Stimulated activated CD4-positive, alpha-beta T cell treated with anti-CD3 and anti-CD28 coated beads, TNF-alpha, amount 100 ng/mL, for 48 hours (primary cell): Measurements from ENCODE around the gene SP3.

Source experiments
- DNase-seq, 3 donors: peaks; one replicate each; pipeline ENCODE4 v3.0.0-alpha.2; 2020; ENCODE audit warnings: low read depth in 3 of 3

The SP3 gene

GRCh38 chr2:173996766-173997165 lies 31.6 kb upstream of the SP3 start:
- no peak for DNase-seq

- DNase-seq = no peak
These were observed 28.3 kb upstream of the SP3 start for GRCh38 chr2:173993459-173993858.

GRCh38 chr2:173991856-173992588 lies 26.8 kb upstream of the SP3 start:
- DNase-seq = no peak

- DNase-seq = no peak
These were observed 26.0 kb upstream of the SP3 start for GRCh38 chr2:173990970-173991819.

- DNase-seq = no peak
These were observed 25.1 kb upstream of the SP3 start for GRCh38 chr2:173990245-173990644.

GRCh38 chr2:173989884-173990215 lies 24.7 kb upstream of the SP3 start:
- no peak for DNase-seq

- DNase-seq = no peak
These were observed 24.1 kb upstream of the SP3 start for GRCh38 chr2:173989160-173989883.

- no peak for DNase-seq
These were observed 21.6 kb upstream of the SP3 start for GRCh38 chr2:173986805-173987204.

GRCh38 chr2:173985605-173985992 lies 20.4 kb upstream of the SP3 start:
- no peak for DNase-seq

GRCh38 chr2:173984866-173985604 lies 19.9 kb upstream of the SP3 start:
- no peak for DNase-seq

GRCh38 chr2:173983391-173983871 lies 18.3 kb upstream of the SP3 start:
- no peak for DNase-seq

- DNase-seq = no peak
These were observed 17.7 kb upstream of the SP3 start for GRCh38 chr2:173982918-173983317.

- no peak for DNase-seq
These were observed 17.1 kb upstream of the SP3 start for GRCh38 chr2:173982182-173982714.

GRCh38 chr2:173981520-173981919 lies 16.3 kb upstream of the SP3 start:
- no peak for DNase-seq

- no peak for DNase-seq
These were observed 14.7 kb upstream of the SP3 start for GRCh38 chr2:173979751-173980351.

GRCh38 chr2:173978447-173978846 lies 13.3 kb upstream of the SP3 start:
- DNase-seq = peak in 1 of 3 donors; percentile 34

GRCh38 chr2:173972636-173973035 lies 7.5 kb upstream of the SP3 start:
- no peak for DNase-seq

- no peak for DNase-seq
These were observed 7.0 kb upstream of the SP3 start for GRCh38 chr2:173972165-173972564.

GRCh38 chr2:173970516-173970924 lies 5.3 kb upstream of the SP3 start:
- DNase-seq = no peak

- no peak for DNase-seq
These were observed 4.7 kb upstream of the SP3 start for GRCh38 chr2:173969886-173970285.

GRCh38 chr2:173968551-173968950 lies 3.4 kb upstream of the SP3 start:
- DNase-seq = no peak
